ENCODE data around the gene MAPK9.

MAPK9 gene

DNA sequence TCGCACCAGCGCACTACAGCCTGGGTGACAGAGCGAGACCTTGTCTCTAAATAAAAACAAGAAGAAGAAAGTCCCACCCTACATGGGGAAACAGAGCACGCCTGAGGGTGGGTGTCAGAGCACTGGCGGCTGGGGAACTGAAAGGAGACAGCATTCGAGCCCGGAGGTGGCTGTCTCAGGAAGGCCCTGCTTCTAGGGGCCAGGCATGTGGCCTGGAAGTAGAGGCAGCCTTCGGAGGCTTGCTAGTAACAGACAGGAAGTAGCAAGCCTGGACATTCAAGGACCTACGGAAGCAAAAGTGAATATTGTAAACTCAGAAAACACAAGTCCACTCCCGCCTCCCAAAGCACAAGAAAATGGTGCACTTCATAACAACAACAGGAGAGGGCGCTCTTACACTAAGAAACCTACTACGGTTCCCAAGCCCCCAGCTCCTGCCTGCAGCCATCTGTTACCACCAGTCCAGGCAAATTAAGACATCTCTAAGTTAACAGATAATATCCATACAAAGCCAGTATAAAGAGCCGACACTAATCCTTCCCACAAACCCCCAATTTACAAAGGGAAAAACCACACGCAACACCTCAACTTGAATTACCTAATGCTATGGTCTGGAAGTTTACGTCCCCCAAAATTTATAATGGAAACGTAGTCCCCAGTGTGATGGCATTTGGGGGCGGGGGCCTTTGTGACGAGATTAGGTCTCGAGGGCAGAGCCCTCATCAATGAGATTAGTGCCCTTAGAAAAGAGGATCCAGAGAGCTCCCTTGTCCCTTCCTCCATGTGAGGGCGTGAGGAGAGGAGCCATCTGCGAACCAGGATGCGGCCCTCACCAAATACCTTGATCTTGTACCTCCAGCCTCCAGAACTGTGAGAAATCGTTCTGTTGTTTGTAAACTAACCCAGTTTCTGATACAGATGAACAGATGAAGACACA is 90.6 kb downstream of the MAPK9 start:
- no peak for DNase-seq

- no peak for DNase-seq
Measured at GRCh38 chr5:180199390-180199789, 92.5 kb downstream of the MAPK9 start.

DNA sequence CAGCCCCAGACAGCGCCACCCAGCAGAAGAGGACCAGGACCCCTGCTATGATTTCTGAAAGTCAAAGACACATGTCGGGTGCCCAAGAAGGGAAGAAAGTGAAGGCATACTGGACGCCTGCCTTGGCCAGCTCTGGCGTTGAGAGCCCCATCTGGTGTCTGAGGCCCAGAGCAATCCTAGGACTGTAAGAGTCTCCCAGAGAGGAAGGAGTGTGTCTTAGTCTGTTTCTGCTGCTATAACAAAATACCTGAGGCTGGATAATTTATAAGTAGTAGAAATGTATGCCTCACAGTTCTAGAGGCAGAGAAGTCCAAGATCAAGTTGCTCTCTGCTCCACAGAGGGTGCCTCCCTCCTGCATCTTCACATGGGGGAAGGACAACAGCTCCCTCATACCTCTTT is 93.7 kb downstream of the MAPK9 start:
- no peak for DNase-seq

DNA sequence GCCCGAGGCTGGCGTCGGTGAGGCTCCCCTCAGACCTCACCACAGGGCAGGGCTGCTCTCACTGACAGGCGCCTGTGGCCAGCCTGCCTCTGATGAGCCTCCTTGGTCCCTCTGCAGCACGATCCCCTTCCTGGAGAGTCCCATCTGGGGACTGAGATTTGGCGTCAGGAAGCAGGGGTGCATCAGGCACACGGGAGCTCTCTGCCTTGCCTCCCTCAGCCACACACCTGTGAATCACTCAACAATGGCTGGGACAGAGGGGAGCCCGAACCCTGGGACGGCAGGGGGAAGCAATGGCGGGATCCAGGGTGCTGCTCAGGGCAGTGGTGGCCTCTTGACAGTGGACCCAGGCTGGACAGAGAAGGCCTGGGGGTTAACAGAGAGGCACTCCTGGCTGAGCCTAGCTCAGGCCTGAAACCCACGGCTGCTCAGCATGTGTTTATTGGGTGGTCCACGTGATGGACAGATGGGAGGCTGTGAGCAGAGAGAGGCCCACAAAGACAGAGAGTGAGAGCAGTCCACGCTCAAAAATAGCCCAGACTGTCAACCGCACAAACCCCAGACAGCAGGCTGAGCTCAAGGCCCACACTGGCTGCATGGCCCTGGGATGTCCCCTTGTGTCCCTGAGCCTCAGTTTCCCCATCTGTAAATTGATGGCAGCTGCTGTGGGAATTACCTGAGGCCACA is 94.7 kb downstream of the MAPK9 start:
- no peak for DNase-seq

GRCh38 chr5:180194410-180195345 is 97.2 kb downstream of the MAPK9 start:
- no peak for DNase-seq

DNA sequence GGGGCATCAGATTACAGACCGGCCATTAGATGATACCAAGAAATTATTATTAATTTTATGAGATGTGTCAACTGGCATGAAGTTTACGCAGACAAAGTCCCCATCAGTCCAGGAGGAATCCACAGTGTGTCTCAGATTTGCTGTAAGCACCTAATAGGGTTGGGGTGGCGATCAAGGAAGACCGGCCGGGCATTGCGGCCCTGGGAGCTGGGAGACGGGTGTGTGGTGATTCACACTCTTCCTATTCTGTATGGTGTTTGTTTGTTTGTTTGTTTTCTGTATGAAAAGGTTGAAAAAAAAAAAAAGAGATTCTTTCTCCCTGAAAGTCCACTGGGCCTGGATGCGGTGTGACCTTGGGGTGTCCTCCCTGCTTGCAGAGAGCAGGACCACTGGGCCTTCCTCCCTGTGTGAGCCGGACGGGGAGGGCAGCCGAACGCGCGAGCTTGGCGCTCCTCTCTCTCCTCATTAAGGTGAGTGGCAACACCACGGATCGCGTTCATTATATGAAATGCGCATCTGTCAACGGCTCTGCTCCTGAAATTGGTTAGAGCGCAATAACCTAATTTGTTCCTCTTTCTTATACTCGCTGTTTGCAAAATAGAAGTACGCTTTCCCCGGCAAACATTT is 98.0 kb downstream of the MAPK9 start:
- DNase-seq: no peak

GRCh38 chr5:180191716-180192115 is 100.2 kb downstream of the MAPK9 start:
- DNase-seq: no peak

GRCh38 chr5:180187767-180188166 is 104.1 kb downstream of the MAPK9 start:
- no peak for DNase-seq
